WTC11 (cell line): ENCODE measurements around the gene LLGL2. TPM values are rescaled to one million over a fixed set of nuclear protein-coding genes. Genes with fewer than 3 reads are reported as not detected.

ENCODE experiments used
- ATAC-seq: fragments of 200-7000 bp; cut with Tn5 transposase; 2 replicates; pipeline ENCODE4 v1.10.0; 2021; ENCODE audit warnings: mild to moderate bottlenecking, moderate library complexity
- CTCF ChIA-PET: fragments of 300-600 bp; sonication (Branson Sonifier 250); formaldehyde crosslinking; loops from one replicate; lab custom pipeline; 2021; ENCODE audit warnings: antibody characterized with exemption; lab: Charles Lee
- POLR2A ChIA-PET: fragments of 350-600 bp; sonication (Branson Sonifier 250); formaldehyde crosslinking; loops from one replicate; lab custom pipeline; 2021; ENCODE audit warnings: antibody characterized with exemption; lab: Charles Lee
- DNase-seq: peaks from one replicate; pipeline ENCODE4 v3.0.0; 2021; ENCODE audit warnings: low spot score
- H3K27ac Mint-ChIP-seq: 2 replicates; pipeline ENCODE4 v1.8.0; 2021; ENCODE audit warnings: mixed read lengths
- H3K27me3 Mint-ChIP-seq: 2 replicates; pipeline ENCODE4 v1.8.0; 2021; ENCODE audit warnings: low read depth, mild to moderate bottlenecking, moderate library complexity, mixed read lengths
- H3K36me3 Mint-ChIP-seq: 2 replicates; pipeline ENCODE4 v1.8.0; 2021; ENCODE audit warnings: mixed read lengths
- H3K4me1 Mint-ChIP-seq: 2 replicates; pipeline ENCODE4 v1.8.0; 2022; ENCODE audit warnings: mixed read lengths
- H3K4me3 Mint-ChIP-seq: 2 replicates; pipeline ENCODE4 v1.8.0; 2021; ENCODE audit warnings: mild to moderate bottlenecking, moderate library complexity, mixed read lengths
- H3K9me3 Mint-ChIP-seq: 2 replicates; pipeline ENCODE4 v1.8.0; 2021; ENCODE audit warnings: mixed read lengths
- CREM ChIP-seq: sonication (generic); formaldehyde crosslinking; IDR thresholded peaks from 2 replicates; pipeline ENCODE4 v1.8.1; 2022; ENCODE audit warnings: mild to moderate bottlenecking, missing genetic modification reagents, moderate library complexity
- EMX1 ChIP-seq: fragments of 250-450 bp; sonication (Bioruptor Pico); IDR thresholded peaks from 2 replicates; pipeline ENCODE4 v1.8.0; 2021; ENCODE audit warnings: mild to moderate bottlenecking
- FOXP4 ChIP-seq: sonication (generic); formaldehyde crosslinking; IDR thresholded peaks from 2 replicates; pipeline ENCODE4 v1.8.0; 2022; ENCODE audit warnings: mild to moderate bottlenecking, missing genetic modification reagents
- HMGXB4 ChIP-seq: sonication (generic); formaldehyde crosslinking; IDR thresholded peaks from 2 replicates; pipeline ENCODE4 v1.8.1; 2023; ENCODE audit warnings: mild to moderate bottlenecking, moderate library complexity, missing genetic modification reagents
- IRF2 ChIP-seq: sonication (generic); formaldehyde crosslinking; IDR thresholded peaks from 2 replicates; pipeline ENCODE4 v1.8.0; 2022; ENCODE audit warnings: low read depth, missing genetic modification reagents, borderline replicate concordance
- JAZF1 ChIP-seq: fragments of 250-450 bp; sonication (Bioruptor Pico); IDR thresholded peaks from 2 replicates; pipeline ENCODE4 v1.9.0; 2021; ENCODE audit warnings: moderate library complexity, mild to moderate bottlenecking, inconsistent platforms
- MLX ChIP-seq: sonication (generic); formaldehyde crosslinking; IDR thresholded peaks from 2 replicates; pipeline ENCODE4 v1.8.1; 2023; ENCODE audit warnings: mild to moderate bottlenecking, missing genetic modification reagents, moderate library complexity
- MYBL2 ChIP-seq: sonication (generic); formaldehyde crosslinking; IDR thresholded peaks from 2 replicates; pipeline ENCODE4 v1.8.1; 2023; ENCODE audit warnings: mild to moderate bottlenecking, moderate library complexity, missing genetic modification reagents
- NFE2L1 ChIP-seq: sonication (generic); formaldehyde crosslinking; IDR thresholded peaks from 2 replicates; pipeline ENCODE4 v1.8.1; 2023; ENCODE audit warnings: missing genetic modification reagents
- NR3C1 ChIP-seq: sonication (generic); formaldehyde crosslinking; conservative IDR thresholded peaks from 2 replicates; pipeline ENCODE4 v1.8.1; 2023; ENCODE audit warnings: low read depth, mild to moderate bottlenecking, missing genetic modification reagents
- SMAD4 ChIP-seq: sonication (generic); formaldehyde crosslinking; IDR thresholded peaks from 2 replicates; pipeline ENCODE4 v1.8.0; 2022; ENCODE audit warnings: mild to moderate bottlenecking, missing genetic modification reagents
- SP1 ChIP-seq: sonication (generic); formaldehyde crosslinking; conservative IDR thresholded peaks from 2 replicates; pipeline ENCODE4 v1.8.1; 2022; ENCODE audit warnings: missing genetic modification reagents
- TEAD4 ChIP-seq: sonication (generic); formaldehyde crosslinking; IDR thresholded peaks from 2 replicates; pipeline ENCODE4 v1.8.0; 2022; ENCODE audit warnings: mild to moderate bottlenecking, missing genetic modification reagents
- ZBTB43 ChIP-seq: sonication (generic); formaldehyde crosslinking; IDR thresholded peaks from 2 replicates; pipeline ENCODE4 v1.8.1; 2023; ENCODE audit warnings: mild to moderate bottlenecking, missing genetic modification reagents
- ZNF281 ChIP-seq: sonication (generic); formaldehyde crosslinking; IDR thresholded peaks from 2 replicates; pipeline ENCODE4 v1.8.0; 2023; ENCODE audit warnings: mild to moderate bottlenecking, missing genetic modification reagents
- ZNF317 ChIP-seq: sonication (generic); formaldehyde crosslinking; IDR thresholded peaks from 2 replicates; pipeline ENCODE4 v1.8.1; 2023; ENCODE audit warnings: low read depth, mild to moderate bottlenecking, moderate library complexity, missing genetic modification reagents, borderline replicate concordance
- ZNF423 ChIP-seq: fragments of 250-450 bp; sonication (Bioruptor Pico); IDR thresholded peaks from 2 replicates; pipeline ENCODE4 v2.1.2; 2022; ENCODE audit warnings: mild to moderate bottlenecking, moderate library complexity
- ZNF512 ChIP-seq: sonication (generic); formaldehyde crosslinking; IDR thresholded peaks from 2 replicates; pipeline ENCODE4 v1.8.1; 2022; ENCODE audit warnings: missing genetic modification reagents, borderline replicate concordance
- total RNA-seq: library from RNA; stranded (reverse); gene quantifications from 3 replicates; pipeline ENCODE4 v1.2.3, GENCODE V29; 2021

Gene LLGL2
- total RNA-seq, 1 experiment from 2014 or later: 103 TPM

GRCh38 chr17:75588596-75589011, 63.1 kb downstream of the LLGL2 start (continued):
- TF ChIP-seq HMGXB4 (CRISPR knock-in tag) (peak; percentile 21; the same call in 1 of the 2 replicates), CREM (CRISPR knock-in tag) (0 out of 2 replicates have a peak, but pooled peaks have one; percentile 28)

- ATAC-seq (peak; percentile 89), DNase-seq (peak; percentile 95)
- peak overlapping the region; percentile 49 for H3K4me3 Mint-ChIP-seq
- no peak overlapping the region for H3K27ac Mint-ChIP-seq
- peaks cover 3% of the 10 kb centered on the region; the same call in 1 of the 2 replicates for H3K36me3 Mint-ChIP-seq
- H3K9me3 Mint-ChIP-seq: peaks cover 11% of the 10 kb centered on the region
- ChIA-PET POLR2A (interaction anchor here (0.6 to 1.1 kb wide), 3 partner anchors 63 to 161 kb away, joined by 3 to 5 read pairs (median 4); no protein-coding TSS in a partner anchor), CTCF (interaction anchor here (0.7 to 8.9 kb wide), 24 partner anchors 8 to 318 kb away, joined by 3 to 61 read pairs (median 5); partner anchors contain the start of genes LLGL2, MIF4GD, SMIM5 and TSEN54)
- H3K4me1 Mint-ChIP-seq: peaks cover 5% of the 10 kb centered on the region
- peaks cover 25% of the 10 kb centered on the region for H3K27me3 Mint-ChIP-seq
- TF ChIP-seq IRF2 (CRISPR knock-in tag) (no peak), ZNF423 (CRISPR knock-in tag) (peak; percentile 74), MLX (CRISPR knock-in tag) (0 out of 2 replicates have a peak, but pooled peaks have one; percentile 7), SP1 (CRISPR knock-in tag) (peak; percentile 78), ZNF317 (no peak), TEAD4 (CRISPR knock-in tag) (no peak), HMGXB4 (CRISPR knock-in tag) (peak; percentile 40; the same call in 1 of the 2 replicates), JAZF1 (CRISPR knock-in tag) (no peak), FOXP4 (CRISPR knock-in tag) (peak; percentile 16; the same call in 1 of the 2 replicates), EMX1 (CRISPR knock-in tag) (no peak), SMAD4 (CRISPR knock-in tag) (no peak), NR3C1 (CRISPR knock-in tag) (no peak), NFE2L1 (CRISPR knock-in tag) (peak; percentile 24; the same call in 1 of the 2 replicates), ZNF512 (CRISPR knock-in tag) (no peak), MYBL2 (CRISPR knock-in tag) (no peak), ZBTB43 (CRISPR knock-in tag) (peak; percentile 76; the same call in 1 of the 2 replicates), ZNF281 (CRISPR knock-in tag) (no peak)
Measured at GRCh38 chr17:75589012-75589918, 63.8 kb downstream of the LLGL2 start.
